MM.1S (cell line): Measurements from ENCODE around the gene ARFGAP1.

Source experiments
- DNase-seq: peaks from one replicate; pipeline ENCODE4 v3.0.0-alpha.2; 2015
- H2AFZ ChIP-seq: fragments of 300-600 bp; sonication (generic); 2 replicates; pipeline ENCODE4 v1.6.0; 2016; ENCODE audit warnings: antibody characterized with exemption, low read length
- H3F3A ChIP-seq: fragments of 300-600 bp; sonication (generic); 2 replicates; pipeline ENCODE4 v1.6.1; 2016; ENCODE audit warnings: mild to moderate bottlenecking, antibody characterized with exemption, low read length, moderate library complexity, mixed read lengths; ENCODE audit not compliant: insufficient read depth
- H3K27ac ChIP-seq: fragments of 300-600 bp; sonication (generic); 2 replicates; pipeline ENCODE4 v1.5.1; 2016; ENCODE audit warnings: mild to moderate bottlenecking, low read length
- H3K27me3 ChIP-seq: fragments of 300-600 bp; sonication (generic); replicated peaks from 2 replicates; pipeline ENCODE4 v1.6.0; 2016; ENCODE audit warnings: low read length; ENCODE audit not compliant: insufficient read depth
- H3K36me3 ChIP-seq: fragments of 300-600 bp; sonication (generic); replicated peaks from 2 replicates; pipeline ENCODE4 v1.6.1; 2016; ENCODE audit warnings: mild to moderate bottlenecking, low read length, mixed read lengths; ENCODE audit not compliant: insufficient read depth
- H3K4me1 ChIP-seq: fragments of 300-600 bp; sonication (generic); 2 replicates; pipeline ENCODE4 v1.6.1; 2016; ENCODE audit warnings: low read length, mixed read lengths
- H3K4me2 ChIP-seq: fragments of 300-600 bp; sonication (generic); 2 replicates; pipeline ENCODE4 v1.6.0; 2016; ENCODE audit warnings: low read depth, low read length
- H3K4me3 ChIP-seq: fragments of 300-600 bp; sonication (generic); 2 replicates; pipeline ENCODE4 v1.5.1; 2016; ENCODE audit warnings: low read length, mixed read lengths
- H3K79me2 ChIP-seq: fragments of 300-600 bp; sonication (generic); 2 replicates; pipeline ENCODE4 v1.6.1; 2016; ENCODE audit warnings: mixed run types, low read length, mixed read lengths
- H3K9ac ChIP-seq: fragments of 300-600 bp; sonication (generic); 2 replicates; pipeline ENCODE4 v1.6.1; 2016; ENCODE audit warnings: low read length, mixed read lengths
- H3K9me2 ChIP-seq: fragments of 300-600 bp; sonication (generic); replicated peaks from 2 replicates; pipeline ENCODE4 v1.6.1; 2016; ENCODE audit warnings: mild to moderate bottlenecking, low read length, mixed read lengths; ENCODE audit not compliant: insufficient read depth
- H3K9me3 ChIP-seq: fragments of 300-600 bp; sonication (generic); replicated peaks from 2 replicates; pipeline ENCODE4 v1.6.1; 2016; ENCODE audit warnings: mild to moderate bottlenecking, low read length, mixed read lengths; ENCODE audit not compliant: insufficient read depth
- H4K20me1 ChIP-seq: fragments of 300-600 bp; sonication (generic); 2 replicates; pipeline ENCODE4 v1.6.1; 2016; ENCODE audit warnings: mild to moderate bottlenecking, low read length, moderate library complexity, mixed read lengths; ENCODE audit not compliant: insufficient read depth
- EZH2 ChIP-seq: fragments of 300-600 bp; sonication (generic); optimal IDR thresholded peaks from 2 replicates; pipeline ENCODE3; 2017; ENCODE audit warnings: low read depth, mild to moderate bottlenecking, antibody characterized with exemption, low read length, mixed read lengths
- EZH2phosphoT487 ChIP-seq: fragments of 300-600 bp; sonication (generic); IDR thresholded peaks from 2 replicates; pipeline ENCODE4 v1.6.1; 2018; ENCODE audit warnings: antibody characterized with exemption, low read length
- TF ChIP-seq, protein P1 (sequence below): fragments of 300-600 bp; sonication (generic); IDR thresholded peaks from 2 replicates; pipeline ENCODE4 v1.5.1; 2016; ENCODE audit warnings: antibody characterized with exemption, low read length, mixed read lengths

The ARFGAP1 gene

GRCh38 chr20:63232235-63233060, 40.2 kb upstream of the ARFGAP1 start:
- H3F3A ChIP-seq, result no peaks in the 10 kb centered on the region
- H3K36me3 ChIP-seq, result no peaks in the 10 kb centered on the region
- H3K9me2 ChIP-seq, result no peaks in the 10 kb centered on the region
- H3K27ac ChIP-seq, result no peak overlapping the region
- DNase-seq, result no peak
- no peaks in the 10 kb centered on the region for H3K4me1 ChIP-seq
- H3K9me3 ChIP-seq, result no peaks in the 10 kb centered on the region
- no peak overlapping the region for H2AFZ ChIP-seq
- no peak overlapping the region for H3K4me3 ChIP-seq
- H4K20me1 ChIP-seq, result no peaks in the 10 kb centered on the region
- no peak overlapping the region for H3K4me2 ChIP-seq
- H3K27me3 ChIP-seq, result peaks cover 98% of the 10 kb centered on the region
- H3K79me2 ChIP-seq, result no peaks in the 10 kb centered on the region
- H3K9ac ChIP-seq, result no peak overlapping the region
- TF ChIP-seq EZH2phosphoT487 (no peak), EZH2 (no peak)
- TF ChIP-seq, protein P1, sequence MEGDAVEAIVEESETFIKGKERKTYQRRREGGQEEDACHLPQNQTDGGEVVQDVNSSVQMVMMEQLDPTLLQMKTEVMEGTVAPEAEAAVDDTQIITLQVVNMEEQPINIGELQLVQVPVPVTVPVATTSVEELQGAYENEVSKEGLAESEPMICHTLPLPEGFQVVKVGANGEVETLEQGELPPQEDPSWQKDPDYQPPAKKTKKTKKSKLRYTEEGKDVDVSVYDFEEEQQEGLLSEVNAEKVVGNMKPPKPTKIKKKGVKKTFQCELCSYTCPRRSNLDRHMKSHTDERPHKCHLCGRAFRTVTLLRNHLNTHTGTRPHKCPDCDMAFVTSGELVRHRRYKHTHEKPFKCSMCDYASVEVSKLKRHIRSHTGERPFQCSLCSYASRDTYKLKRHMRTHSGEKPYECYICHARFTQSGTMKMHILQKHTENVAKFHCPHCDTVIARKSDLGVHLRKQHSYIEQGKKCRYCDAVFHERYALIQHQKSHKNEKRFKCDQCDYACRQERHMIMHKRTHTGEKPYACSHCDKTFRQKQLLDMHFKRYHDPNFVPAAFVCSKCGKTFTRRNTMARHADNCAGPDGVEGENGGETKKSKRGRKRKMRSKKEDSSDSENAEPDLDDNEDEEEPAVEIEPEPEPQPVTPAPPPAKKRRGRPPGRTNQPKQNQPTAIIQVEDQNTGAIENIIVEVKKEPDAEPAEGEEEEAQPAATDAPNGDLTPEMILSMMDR, result no peak

GRCh38 chr20:63233061-63233344, 39.6 kb upstream of the ARFGAP1 start:
- no peaks in the 10 kb centered on the region for H3K4me1 ChIP-seq
- no peaks in the 10 kb centered on the region for H3K36me3 ChIP-seq
- TF ChIP-seq EZH2phosphoT487, result no peak
- H3K9ac ChIP-seq, result no peak overlapping the region
- H3K9me3 ChIP-seq, result no peaks in the 10 kb centered on the region
- no peak overlapping the region for H3K27ac ChIP-seq
- H3K79me2 ChIP-seq, result no peaks in the 10 kb centered on the region
- H3F3A ChIP-seq, result no peaks in the 10 kb centered on the region
- H4K20me1 ChIP-seq, result no peaks in the 10 kb centered on the region
- no peak overlapping the region for H3K4me2 ChIP-seq
- no peaks in the 10 kb centered on the region for H3K9me2 ChIP-seq
- no peak for DNase-seq
- no peak overlapping the region for H3K4me3 ChIP-seq
- H3K27me3 ChIP-seq, result peaks cover 98% of the 10 kb centered on the region
- H2AFZ ChIP-seq, result no peak overlapping the region

DNA sequence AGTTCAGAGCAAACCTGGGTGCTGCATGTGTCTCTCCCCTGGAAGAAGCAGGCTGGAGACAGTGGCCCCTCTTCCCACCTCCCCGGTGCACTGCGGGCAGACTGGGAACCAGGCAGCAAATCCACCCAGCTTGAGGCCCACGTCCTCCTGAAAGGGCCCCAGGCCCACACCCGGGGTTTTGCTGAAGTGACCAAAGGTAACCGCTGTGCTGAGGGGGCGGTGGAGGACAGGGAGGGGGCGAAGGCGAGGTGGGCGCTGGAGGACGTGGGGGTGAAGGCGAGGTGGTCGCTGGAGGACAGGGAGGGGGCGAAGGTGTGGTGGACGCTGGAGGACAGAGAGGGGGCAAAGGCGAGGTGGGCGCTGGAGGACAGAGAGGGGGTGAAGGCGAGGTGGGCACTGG, 38.7 kb upstream of the ARFGAP1 start:
- no peaks in the 10 kb centered on the region for H3K9me2 ChIP-seq
- no peak overlapping the region for H3K27ac ChIP-seq
- no peaks in the 10 kb centered on the region for H4K20me1 ChIP-seq
- H3K27me3 ChIP-seq, result peaks cover 98% of the 10 kb centered on the region
- no peak overlapping the region for H3K4me2 ChIP-seq
- no peaks in the 10 kb centered on the region for H3K36me3 ChIP-seq
- no peak overlapping the region for H3K4me3 ChIP-seq
- DNase-seq, result no peak
- H3K4me1 ChIP-seq, result no peaks in the 10 kb centered on the region
- no peak overlapping the region for H2AFZ ChIP-seq
- TF ChIP-seq, protein P1, result no peak
- no peak for TF ChIP-seq EZH2phosphoT487
- no peak for TF ChIP-seq EZH2
- no peaks in the 10 kb centered on the region for H3K79me2 ChIP-seq
- H3K9me3 ChIP-seq, result no peaks in the 10 kb centered on the region
- no peaks in the 10 kb centered on the region for H3F3A ChIP-seq
- H3K9ac ChIP-seq, result no peak overlapping the region

DNA sequence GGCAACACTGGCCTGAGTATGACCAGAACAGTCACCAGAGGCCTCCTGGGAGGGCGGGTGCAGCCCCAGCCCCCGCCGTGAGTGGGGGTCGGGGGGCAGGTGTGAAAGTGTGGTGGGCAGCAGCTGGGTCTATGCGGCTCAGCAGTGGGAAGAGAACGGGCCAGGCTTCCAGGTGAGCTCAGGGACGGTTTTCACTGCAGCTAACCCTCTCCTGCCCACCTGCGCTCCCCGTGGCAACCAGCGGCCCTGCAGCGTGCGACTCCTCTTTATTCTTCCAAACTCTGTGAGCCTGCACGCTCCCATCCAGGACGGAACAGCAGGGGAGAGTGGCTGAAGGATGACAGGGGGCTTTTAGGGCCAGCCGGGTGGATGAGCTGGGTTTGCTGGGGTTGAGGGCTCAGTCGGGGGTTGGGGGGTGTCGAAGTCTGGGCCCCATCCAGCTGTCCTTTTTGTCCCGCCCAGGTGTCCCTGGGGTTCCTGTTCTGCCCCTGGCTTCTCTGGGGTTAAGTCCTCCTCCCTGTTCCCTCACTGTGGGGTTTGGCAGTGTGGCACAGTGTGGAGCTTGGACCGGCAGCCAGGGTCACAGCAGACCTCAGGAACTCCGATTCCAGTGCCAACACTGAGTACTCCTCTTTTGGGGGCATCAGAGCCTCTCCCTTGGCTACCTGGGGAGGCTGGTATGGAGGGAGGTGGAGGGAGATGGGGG, 37.8 kb upstream of the ARFGAP1 start:
- H3K9me2 ChIP-seq, result no peaks in the 10 kb centered on the region
- DNase-seq, result no peak
- H2AFZ ChIP-seq, result no peak overlapping the region
- no peak overlapping the region for H3K9ac ChIP-seq
- H3K9me3 ChIP-seq, result no peaks in the 10 kb centered on the region
- H3K4me3 ChIP-seq, result no peak overlapping the region
- H3K27me3 ChIP-seq, result peaks cover 98% of the 10 kb centered on the region
- TF ChIP-seq, protein P1, result peak; percentile 44
- TF ChIP-seq EZH2phosphoT487, result no peak
- no peaks in the 10 kb centered on the region for H3K36me3 ChIP-seq
- no peaks in the 10 kb centered on the region for H3K79me2 ChIP-seq
- no peaks in the 10 kb centered on the region for H3F3A ChIP-seq
- no peaks in the 10 kb centered on the region for H4K20me1 ChIP-seq
- no peak overlapping the region for H3K4me2 ChIP-seq
- H3K4me1 ChIP-seq, result no peaks in the 10 kb centered on the region
- no peak overlapping the region for H3K27ac ChIP-seq
